Right atrium auricular region (tissue), 2 donors: ENCODE results near the gene SHD. TPM values are rescaled to one million over a fixed set of nuclear protein-coding genes. Genes with fewer than 3 reads are reported as not detected.

Experiments used
- DNase-seq: peaks from one replicate; pipeline ENCODE4 v3.0.0-alpha.2; 2019; ENCODE audit warnings: low spot score
- H3K27ac ChIP-seq, 2 donors: fragments of 200-600 bp; sonication (generic); 1 replicate in 1 of 2; 2 replicates in 1 of 2; pipeline ENCODE4 v1.5.1; 2016 to 2019
- H3K27me3 ChIP-seq, 2 donors: fragments of 200-600 bp; sonication (generic); one replicate each; pipeline versions ENCODE4 v1.5.1 to v1.6.0; 2017 to 2019
- H3K36me3 ChIP-seq: fragments of 200-600 bp; sonication (generic); one replicate; pipeline ENCODE4 v1.5.1; 2016
- H3K4me1 ChIP-seq, 2 donors: fragments of 200-600 bp; sonication (generic); one replicate each; pipeline versions ENCODE4 v1.5.1 to v1.6.0; 2017 to 2019
- H3K4me3 ChIP-seq, 2 donors: fragments of 200-600 bp; sonication (generic); 1 replicate in 1 of 2; 2 replicates in 1 of 2; pipeline ENCODE4 v1.5.1; 2017 to 2019; ENCODE audit warnings: mild to moderate bottlenecking in 1 of 2, moderate library complexity in 1 of 2
- H3K9me3 ChIP-seq, 2 donors: fragments of 200-600 bp; sonication (generic); one replicate each; pipeline ENCODE4 v1.5.1; 2019
- CTCF ChIP-seq, 2 donors: fragments of 200-600 bp; sonication (generic); IDR thresholded peaks; one replicate each; pipeline ENCODE4 v1.5.1; 2019; ENCODE audit warnings: antibody characterized with exemption in 2 of 2
- total RNA-seq, 2 donors: library from RNA; depleted of rRNA; stranded (reverse); fragments of >200 nt; gene quantifications; one replicate each; pipeline ENCODE4 v1.1.0, GENCODE V29; 2016

The SHD gene
- total RNA-seq, 2 donors from 2014 or later, result 24.2 to 24.6 TPM

GRCh38 chr19:4302243-4302640, 23.2 kb downstream of the SHD start, which contains the start of gene TMIGD2:
TSS of gene TMIGD2 (minus strand) at chr19:4302389. CDS start at chr19:4302385, 4 bp downstream.
- H3K27ac ChIP-seq, result no peak within 1 kb of the TSS
- H3K4me1 ChIP-seq, result peaks cover 0 to 7% of the 10 kb centered on the region in 2 donors
- no peaks in the 10 kb centered on the region for H3K36me3 ChIP-seq
- no peak for TF ChIP-seq CTCF (IDR thresholded peaks at IDR 0.05)
- no peaks in the 10 kb centered on the region for H3K9me3 ChIP-seq
- no peaks in the 10 kb centered on the region for H3K27me3 ChIP-seq
- no peak for DNase-seq
- no peak within 1 kb of the TSS for H3K4me3 ChIP-seq

GRCh38 chr19:4303819-4304537, 24.9 kb downstream of the SHD start:
- H3K9me3 ChIP-seq, result no peaks in the 10 kb centered on the region
- no peak overlapping the region for H3K27ac ChIP-seq
- no peak for DNase-seq
- no peaks in the 10 kb centered on the region for H3K27me3 ChIP-seq
- TF ChIP-seq CTCF (IDR thresholded peaks at IDR 0.05), result no peak
- H3K4me1 ChIP-seq, result peaks cover 0 to 7% of the 10 kb centered on the region in 2 donors
- H3K4me3 ChIP-seq, result peak overlapping the region in 1 of 2 donors; percentile 29
- H3K36me3 ChIP-seq, result no peaks in the 10 kb centered on the region

GRCh38 chr19:4304538-4305256, 25.6 kb downstream of the SHD start, which contains the start of gene FSD1:
TSS of gene FSD1 (plus strand) at chr19:4304598. CDS start at chr19:4304747, 149 bp downstream.
- Histone ChIP-seq H3K4me3 (peak within 1 kb of the TSS in 1 of 2 donors; percentile 29), H3K27me3 (no peaks in the 10 kb centered on the region), H3K9me3 (no peaks in the 10 kb centered on the region), H3K36me3 (no peaks in the 10 kb centered on the region), H3K4me1 (peaks cover 0 to 7% of the 10 kb centered on the region in 2 donors), H3K27ac (no peak within 1 kb of the TSS)
- no peak for DNase-seq
- TF ChIP-seq CTCF (IDR thresholded peaks at IDR 0.05), result no peak

- Histone ChIP-seq H3K36me3 (no peaks in the 10 kb centered on the region), H3K27ac (no peak overlapping the region), H3K27me3 (no peaks in the 10 kb centered on the region), H3K9me3 (no peaks in the 10 kb centered on the region), H3K4me3 (no peak overlapping the region), H3K4me1 (peaks cover 0 to 7% of the 10 kb centered on the region in 2 donors)
- no peak for DNase-seq
- no peak for TF ChIP-seq CTCF (IDR thresholded peaks at IDR 0.05)
Observed at GRCh38 chr19:4305257-4305612, 26.2 kb downstream of the SHD start.

GRCh38 chr19:4305659-4306058, 26.6 kb downstream of the SHD start:
- no peaks in the 10 kb centered on the region for H3K36me3 ChIP-seq
- H3K4me1 ChIP-seq, result peaks cover 0 to 7% of the 10 kb centered on the region in 2 donors
- H3K27ac ChIP-seq, result no peak overlapping the region
- no peaks in the 10 kb centered on the region for H3K27me3 ChIP-seq
- no peak for TF ChIP-seq CTCF (IDR thresholded peaks at IDR 0.05)
- H3K4me3 ChIP-seq, result no peak overlapping the region
- no peaks in the 10 kb centered on the region for H3K9me3 ChIP-seq
- DNase-seq, result no peak
